HG03196 (cell line): ENCODE data around the gene USP20.

ENCODE experiments used
- ATAC-seq: cut with Tn5 transposase; IDR thresholded peaks from one replicate; pipeline ENCODE4 v1.9.1; 2021; ENCODE audit not compliant: unreplicated experiment

Gene USP20

DNA sequence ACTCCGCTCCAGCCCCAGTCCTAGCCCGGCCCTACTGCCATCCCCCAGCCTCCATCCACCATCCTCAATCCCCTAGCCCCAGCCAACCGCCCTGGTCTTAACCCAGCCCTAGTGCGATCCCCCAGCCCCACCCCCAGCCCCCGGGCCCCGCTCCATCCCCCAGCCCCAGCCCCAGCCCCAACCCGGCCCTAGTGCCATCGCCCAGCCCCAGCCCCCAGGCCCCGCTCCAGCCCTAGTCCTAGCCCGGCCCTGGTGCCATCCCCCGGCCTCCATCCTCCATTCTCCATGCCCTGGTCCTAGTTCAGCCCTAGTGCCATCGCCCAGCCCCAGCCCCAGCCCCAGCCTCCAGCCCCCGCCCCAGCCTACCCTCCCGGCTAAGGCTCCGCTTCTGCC, 11.7 kb upstream of the USP20 start:
- ATAC-seq = peak; percentile 12

DNA sequence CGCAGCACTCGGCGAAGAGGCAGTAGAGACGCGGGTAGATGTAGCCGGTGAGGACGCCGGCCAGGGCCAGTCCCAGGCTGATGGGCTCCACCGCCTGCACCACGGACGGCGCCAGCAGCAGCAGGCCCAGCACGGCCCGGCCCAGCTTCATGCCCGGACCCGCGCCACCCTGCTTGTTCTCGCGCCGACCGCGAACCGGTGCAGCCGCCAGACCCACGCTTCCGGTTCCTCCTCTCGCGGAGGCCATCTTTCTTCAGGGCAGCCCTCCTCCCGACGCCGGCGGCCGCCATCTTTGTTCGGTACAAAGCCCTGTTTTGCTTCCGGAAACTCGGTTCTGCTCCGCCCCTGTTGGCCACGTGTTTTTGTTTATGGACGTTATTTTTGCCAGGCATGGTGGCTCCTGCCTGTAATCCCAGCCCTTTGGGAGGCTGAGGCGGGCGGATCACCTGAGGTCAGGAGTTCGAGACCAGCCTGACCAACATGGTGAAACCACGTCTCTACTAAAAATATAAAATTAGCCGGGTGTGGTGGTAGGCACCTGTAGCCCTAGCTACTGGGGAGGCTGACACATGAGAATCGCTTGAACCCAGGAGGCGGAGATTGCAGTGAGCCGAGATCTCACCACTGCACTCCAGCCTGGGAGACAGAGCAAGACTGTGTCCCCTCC, 11.2 kb upstream of the USP20 start, which contains the start of gene TOR1A:
TSS of gene TOR1A (minus strand) at position 202 of the 667 bp plus-strand sequence. CDS start at position 151, 51 bp downstream.
- peak; percentile 89 for ATAC-seq

DNA sequence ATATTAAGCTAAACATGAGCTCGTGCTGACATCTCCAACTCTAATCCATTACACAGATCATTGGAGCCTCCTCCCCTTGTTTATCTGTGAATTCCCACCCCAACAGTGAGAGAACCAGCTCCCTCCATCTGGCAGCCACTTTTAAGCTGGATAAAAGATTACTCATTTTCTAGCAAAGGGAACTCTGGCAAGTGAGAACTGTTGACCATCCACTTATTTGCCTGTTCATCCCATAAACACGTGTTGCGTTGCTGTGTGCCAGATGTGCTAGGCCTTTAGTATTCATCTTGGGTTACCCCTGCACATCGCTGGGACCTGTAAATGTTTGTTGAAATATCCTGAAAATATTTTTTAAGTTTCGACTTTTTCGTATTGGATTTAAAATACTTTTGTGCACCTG, 8.9 kb upstream of the USP20 start:
- ATAC-seq = no peak

DNA sequence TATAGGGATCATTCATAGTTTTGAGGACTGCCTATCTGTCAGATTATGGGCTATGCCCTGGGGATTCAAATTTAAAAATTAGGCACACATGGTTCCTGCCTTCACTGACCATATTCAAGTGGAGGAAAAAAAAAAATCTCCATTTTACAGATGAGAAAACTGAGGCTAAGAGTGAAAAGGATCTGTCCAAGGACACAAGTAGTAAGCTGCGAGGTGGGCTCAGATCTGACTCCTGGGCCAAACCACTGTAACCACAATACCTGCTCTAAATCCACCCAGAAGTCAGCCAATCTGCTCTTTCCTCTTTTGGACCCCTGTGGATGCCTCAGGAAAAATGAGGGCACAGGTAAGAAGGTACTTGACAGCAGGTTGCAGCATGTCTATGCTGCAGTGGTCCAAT, 8.5 kb upstream of the USP20 start:
- no peak for ATAC-seq

DNA sequence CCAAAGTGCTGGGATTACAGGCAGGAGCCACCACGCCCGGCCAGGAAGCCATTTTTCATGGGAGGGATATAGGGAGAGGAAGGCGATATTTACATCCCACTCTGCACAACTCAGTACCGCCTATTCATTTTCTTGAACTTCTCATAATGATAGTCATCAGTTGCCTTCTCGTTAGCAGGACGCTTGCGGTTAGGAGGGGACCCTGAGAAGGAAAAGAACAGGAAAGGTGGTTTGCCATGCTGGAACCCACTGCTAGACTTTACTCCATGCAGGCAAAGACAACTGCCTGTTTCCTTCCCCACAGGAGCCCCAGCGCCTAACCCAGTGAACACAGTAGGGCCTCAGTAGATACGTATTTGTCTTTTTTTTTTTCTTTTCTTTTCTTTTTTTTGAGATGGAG, 7.2 kb upstream of the USP20 start:
- ATAC-seq = no peak

DNA sequence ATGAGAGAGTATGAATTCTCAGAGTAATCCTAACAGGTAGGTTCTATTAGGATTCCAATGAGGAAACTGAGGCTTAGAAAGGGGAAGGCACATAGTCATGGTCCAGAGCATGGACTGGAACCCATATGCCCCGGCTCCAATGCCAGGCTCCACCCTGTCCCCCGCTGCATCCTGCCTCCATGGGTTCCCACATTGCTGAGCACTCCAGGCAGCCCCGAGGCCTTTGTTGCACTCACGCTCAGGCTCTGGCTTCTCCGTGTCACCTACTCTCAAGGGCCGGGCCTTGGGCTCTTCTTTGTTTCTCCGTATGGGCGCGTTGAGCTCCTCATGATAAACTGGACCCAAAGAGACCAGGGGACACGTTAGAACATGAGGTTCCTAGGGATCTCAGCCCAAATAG, 6.3 kb upstream of the USP20 start:
- no peak for ATAC-seq

DNA sequence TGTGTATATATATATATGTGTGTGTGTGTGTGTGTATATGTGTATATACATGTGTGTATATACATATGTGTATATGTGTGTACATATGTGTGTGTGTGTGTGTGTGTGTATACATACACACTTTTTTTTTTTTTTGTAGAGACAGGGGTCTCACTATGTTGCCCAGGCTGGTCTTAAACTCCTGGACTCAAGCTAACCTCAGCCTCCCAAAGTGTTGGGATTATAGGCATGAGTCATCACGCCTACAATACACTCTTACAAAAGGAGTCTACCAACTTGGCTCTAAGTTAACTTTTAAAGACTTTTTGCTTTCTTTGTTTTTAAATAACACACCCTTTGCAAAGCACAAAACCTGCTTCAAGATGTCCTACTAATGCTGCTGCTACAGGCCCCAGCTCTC, 2.3 kb upstream of the USP20 start:
- ATAC-seq = no peak

DNA sequence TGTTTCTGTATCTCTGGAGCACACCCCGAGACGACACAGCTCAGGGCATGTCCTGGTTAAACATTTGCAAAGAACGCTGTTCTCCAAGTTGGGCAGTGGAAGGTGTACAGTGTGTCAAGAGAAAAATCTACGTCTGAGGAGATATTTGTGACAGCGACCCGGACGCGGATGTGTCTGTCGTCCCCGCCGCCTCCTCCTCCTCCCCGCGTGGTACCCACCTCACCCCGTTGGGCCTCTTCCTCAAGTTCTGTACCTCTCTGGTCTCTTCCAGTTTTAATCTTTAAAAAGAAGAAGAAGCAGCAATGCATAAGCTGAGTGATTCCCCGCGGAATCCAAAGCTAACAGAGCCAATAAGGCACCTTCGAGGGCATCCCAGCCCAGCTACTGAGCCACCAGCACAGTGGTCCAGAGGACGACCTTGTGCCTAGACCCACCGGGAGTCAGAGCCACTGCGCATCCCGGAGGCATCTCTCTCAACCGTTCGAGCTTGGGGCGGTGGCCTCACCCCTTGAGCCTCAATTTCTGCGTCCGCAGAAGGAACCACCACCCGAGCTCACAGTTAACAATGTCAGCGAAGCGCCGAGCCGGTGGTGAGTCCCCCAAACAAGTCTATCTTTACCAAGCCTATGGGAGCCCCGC, 650 bp upstream of the USP20 start:
- ATAC-seq = peak; percentile 11

DNA sequence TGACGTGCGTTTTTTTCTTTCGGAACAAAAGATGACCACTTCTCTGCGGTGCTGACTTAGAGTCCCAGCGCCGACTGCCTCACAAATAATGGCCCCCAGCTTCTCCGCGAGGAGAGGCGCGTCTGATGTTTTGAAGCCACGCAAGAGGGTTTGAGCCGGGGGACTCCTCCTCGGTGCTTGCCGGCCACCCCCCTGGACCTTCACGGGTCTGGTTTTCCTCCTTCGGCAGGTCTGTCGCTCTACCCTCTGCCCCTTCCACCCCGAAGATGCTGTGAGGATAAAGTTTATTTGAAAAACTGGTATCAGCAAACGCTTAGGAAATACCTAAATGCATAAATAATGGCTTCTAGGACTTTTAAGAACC, 584 bp downstream of the USP20 start:
- no peak for ATAC-seq

DNA sequence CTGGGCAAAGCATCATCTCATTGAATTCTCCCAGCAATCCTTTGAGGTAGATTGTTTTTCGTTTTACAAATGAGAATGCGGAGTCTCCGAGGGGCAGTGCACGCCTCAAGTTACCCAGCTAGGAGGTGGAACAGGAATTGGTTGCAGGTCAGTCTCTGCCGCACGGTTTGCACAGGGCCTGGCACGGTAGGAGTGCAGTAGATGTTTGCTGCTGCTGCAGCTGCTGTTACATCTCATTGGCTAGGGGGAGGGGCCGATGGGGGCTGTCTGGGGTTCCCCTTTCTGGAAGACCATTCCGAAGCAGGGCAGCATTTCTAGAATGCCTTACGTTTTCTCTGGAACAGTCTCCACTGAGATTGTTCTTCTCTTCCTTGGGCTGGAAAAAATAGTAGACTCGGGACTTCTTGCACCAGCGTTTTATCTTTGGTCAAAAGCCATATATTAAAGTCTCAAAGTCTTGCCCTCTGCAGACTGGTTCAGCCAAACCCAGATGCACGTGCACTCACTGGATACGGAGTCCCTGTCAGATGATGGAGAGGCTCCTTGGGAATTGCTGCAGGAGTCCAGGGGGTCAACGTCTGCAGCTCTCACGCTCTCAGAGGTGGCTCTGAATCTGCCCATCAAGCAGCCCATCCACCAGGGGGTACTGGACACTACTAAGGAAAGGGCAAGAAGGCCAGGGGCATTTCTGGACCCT, 1.2 kb downstream of the USP20 start:
- ATAC-seq = no peak

DNA sequence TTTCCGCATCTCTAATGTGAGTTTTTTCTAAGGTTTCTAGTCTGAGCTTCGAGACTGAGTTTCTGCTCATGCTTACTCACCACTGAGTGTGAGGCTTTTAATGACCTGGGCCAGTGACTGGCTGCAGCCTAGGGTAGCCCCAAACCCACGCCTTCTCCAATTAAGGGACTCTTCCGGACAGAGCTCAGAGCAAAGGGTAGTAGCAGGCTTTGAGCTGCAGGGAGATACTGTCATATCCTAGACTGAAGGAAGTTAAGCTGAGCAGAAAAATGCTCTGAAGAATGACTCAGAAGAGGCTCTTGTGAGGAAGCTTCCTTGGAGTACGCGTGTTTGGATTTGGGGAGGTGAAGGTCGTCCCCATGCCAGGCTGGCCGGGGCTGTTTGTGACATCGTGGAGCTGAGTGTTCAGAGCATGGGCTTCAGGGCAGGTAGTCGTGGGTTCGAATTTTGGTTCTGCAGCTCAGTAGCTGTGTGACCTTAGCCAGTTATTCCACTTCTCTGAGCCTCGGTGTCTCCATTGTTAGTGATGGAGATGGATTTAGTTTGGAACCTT, 3.5 kb downstream of the USP20 start:
- no peak for ATAC-seq

DNA sequence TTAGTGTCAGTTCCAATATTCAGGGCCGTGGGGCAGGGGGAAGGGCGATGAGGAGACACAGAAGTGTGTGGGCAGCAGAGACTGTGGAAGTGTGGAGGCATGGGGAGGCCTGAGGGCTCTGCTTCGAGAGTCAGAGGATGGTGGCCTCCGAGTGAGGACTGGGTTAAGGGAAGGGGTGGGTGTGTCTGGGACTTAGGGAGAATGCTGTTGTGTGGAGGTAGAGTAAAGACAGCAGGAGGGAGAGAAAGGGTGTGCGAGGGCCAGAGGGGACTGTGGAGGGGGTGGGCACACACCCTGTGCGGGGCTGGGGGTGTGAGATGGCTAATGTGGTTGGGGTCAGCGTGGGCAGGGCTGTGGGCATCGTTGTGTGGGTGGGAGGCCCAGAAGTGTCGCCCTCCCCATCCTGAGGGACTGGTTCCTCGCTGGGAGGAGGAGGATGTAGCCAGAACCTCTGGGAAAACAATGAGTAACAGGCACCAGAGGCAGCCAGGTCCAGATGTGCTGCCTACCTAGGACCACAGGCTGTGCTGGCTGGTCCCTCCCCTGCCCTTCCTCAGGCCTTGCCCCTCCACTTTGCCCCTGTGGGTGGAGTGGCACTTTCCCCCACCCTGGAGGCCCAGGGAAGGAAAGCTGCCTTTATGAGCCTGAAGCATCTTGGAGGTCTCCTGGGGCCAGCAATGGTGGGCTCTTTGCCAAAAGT, 4.2 kb downstream of the USP20 start:
- ATAC-seq = no peak

DNA sequence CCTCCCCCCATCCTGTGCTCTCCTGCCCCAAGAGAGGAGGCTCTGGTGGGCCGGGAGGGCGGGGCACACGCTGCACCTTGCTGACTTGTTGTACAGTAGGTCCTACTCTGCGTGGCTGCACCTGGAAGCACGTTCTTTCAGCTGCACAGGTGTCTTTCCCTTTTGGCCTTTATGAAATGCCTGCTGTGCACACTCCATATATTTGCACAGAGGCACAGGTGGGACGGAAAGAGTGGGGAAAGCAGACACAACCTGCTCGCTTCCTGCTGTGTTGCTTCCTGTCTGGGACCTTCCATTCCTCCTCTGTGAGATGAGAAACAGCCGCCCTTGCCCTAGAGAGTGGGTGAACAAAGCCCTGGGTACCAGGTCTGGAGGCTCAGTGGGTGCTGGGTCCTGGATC, 4.8 kb downstream of the USP20 start:
- no peak for ATAC-seq

DNA sequence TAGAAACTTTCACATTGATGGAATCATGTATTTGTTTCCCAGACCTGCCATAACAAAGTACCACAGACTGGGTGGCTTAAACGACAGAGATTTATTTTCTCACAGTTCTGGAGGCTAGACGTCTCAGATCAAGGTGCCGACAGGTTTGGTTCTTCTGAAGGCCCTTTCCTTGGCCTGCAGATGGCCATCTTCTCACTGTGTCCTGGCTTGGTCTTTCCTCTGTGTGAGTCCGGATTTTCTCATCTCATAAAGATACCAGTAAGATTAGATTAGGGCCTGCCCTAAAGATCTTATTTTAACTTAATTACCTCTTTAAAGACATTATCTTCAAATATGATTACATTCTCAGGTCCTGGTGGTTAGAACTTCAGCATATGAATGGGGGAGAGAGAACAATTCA, 5.8 kb downstream of the USP20 start:
- ATAC-seq = no peak

DNA sequence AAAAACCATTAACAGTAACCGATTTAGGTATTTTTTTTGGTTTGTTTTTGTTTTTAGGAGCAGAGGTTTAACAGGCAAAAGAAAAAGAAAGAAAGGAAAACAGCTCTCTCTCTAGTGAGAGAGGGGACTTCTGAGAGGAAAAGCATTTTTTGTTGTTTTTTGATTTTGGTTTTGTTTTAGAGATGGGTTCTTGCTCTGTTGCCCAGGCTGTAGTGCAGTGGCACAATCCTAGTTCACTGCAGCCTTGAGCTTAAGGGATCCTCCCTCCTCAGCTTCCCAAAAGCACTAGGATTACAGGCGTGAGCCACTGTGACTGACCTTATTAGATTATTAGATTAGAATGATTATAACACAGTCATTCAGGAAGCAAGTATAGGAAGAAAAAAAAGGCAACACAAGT, 10.1 kb downstream of the USP20 start:
- ATAC-seq = no peak

DNA sequence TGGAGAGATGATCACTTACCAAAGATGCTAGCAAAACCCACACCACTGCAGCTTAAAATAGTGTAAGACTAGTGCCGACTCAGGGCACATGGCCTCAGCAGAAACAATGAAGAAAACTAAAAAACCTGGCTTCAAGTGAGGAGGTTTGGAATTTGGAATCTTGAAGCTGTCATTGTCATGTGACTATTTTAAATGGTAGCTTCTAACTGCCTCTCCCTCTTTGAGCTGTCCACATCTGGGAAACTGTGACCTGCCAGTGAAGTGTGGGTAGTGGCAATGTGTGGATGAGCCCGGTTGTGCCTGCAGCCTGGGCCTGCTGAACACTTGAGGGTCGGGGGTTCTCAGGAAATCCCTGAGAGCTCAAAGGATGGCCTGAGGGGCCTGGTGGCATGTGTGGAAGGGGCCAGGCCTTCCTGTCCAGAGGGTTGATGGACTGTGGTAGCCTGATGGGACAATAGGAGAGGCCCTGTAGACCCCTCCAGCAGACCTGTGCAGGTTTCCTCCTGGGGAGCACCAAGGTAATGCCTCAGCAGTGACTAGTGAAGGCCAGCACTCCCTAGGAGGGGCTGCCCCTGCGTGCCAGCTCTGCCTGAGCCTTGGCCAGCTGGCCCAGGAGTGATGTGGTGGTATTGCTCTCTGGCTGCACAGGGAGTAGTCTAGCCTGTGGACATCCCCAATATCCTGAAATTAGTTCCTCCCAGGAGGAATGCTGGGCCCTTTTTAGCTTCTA, 13.6 kb downstream of the USP20 start:
- ATAC-seq = no peak

DNA sequence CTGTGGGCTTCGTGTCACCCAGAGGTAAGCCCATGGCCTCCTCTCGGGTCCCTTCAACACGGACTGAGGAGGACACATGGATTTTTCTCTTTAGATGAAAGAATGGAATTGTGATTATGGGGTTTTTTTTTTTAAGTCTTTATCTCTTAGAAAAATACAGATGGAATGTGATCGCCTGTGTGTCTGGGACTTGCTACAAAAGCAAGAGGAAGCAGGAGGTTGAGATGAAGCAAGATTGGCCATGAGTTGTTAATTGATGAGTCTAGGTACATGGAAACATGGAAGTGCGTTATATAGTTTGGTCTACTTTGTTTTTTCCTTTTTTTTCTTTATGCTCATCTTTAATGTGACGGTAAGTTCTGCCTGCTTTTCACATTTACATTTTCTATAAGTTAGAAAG, 14.6 kb downstream of the USP20 start:
- no peak for ATAC-seq

DNA sequence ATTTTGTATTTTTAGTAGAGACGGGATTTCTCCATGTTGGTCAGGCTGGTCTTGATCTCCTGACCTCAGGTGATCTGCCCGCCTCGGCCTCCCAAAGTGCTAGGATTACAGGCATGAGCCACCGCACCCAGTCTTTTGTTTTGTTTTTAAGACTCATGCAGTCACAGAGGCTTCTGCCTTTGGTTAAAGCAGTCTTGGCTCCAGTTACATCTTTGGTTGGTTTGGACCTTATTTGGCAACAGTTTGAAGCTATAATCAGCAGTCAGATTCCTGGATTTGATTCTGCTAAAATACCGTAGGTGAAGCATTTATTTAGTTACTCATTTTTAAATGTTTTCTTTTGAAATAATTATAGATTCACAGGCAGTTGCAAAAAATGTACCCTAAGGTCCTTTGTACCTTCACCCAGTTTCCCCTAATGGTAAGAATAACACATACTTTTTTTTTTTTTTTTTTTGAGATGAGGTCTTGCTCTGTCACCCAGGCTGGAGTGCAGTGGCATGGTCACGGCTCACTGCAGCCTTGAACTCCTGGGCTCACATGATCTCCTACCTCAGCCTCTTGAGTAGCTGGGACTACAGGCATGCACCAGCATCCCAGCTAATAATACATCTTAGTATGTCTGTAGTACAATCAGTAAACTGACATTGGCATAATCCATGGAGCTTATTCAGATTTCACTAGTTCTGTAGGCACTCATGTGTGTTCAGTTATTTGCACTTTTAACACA, 15.7 kb downstream of the USP20 start:
- ATAC-seq = no peak

DNA sequence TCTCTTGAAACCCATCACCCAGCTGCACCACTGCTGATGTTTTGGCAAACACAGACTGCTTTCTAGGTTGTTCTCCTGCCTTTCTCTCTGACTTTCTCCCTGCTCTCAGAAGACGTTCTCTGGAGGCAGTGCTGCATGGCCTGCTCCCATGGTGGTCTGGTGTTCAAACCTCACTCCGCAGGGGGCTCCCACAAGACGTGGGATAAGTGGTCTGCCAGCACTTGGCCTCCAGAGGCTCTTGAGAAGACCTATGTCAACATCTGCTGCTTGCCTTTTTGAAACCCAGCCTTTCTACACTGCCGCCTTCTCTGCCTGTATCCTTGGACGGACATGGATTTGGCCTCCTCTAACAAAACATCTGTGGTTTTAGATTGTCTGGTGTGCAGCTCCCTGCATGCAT, 16.6 kb downstream of the USP20 start:
- no peak for ATAC-seq

DNA sequence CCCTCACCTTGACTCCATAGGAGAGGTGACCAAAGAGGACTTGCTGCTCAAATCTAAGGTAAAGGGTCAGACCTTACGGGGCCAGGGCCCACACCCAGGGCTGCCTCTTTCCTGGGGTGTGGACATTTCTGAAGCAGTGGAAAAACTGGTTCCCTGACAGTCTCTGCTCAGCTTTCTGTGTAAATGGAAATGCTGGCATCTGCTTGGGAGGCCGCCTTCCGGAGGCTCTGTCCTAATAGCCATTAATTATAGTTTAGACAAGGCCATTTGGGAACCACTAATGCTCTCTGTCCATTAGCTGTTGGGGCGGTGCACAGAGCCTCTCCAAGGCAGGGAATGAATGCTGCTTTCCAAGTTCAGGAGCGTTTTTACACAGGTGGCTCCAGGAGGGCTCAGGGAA, 17.3 kb downstream of the USP20 start:
- no peak for ATAC-seq
